AG20443 (cell line): ENCODE measurements around the gene RBFOX2.
"Not testable (repeated sequence)": the region's sequence is repeated elsewhere in the genome, so short reads cannot be mapped to it uniquely, and the experiment has no call there.

Experiments used
- DNase-seq: peaks from one replicate; pipeline ENCODE4 v3.0.0; 2012; ENCODE audit warnings: low spot score, mixed read lengths

The RBFOX2 gene

GRCh38 chr22:35830305-35830704 is 198.3 kb downstream of the RBFOX2 start:
- DNase-seq: no peak

GRCh38 chr22:35824256-35824655 is 204.4 kb downstream of the RBFOX2 start:
- DNase-seq: no peak

GRCh38 chr22:35821654-35822053 is 207.0 kb downstream of the RBFOX2 start:
- DNase-seq: no peak

- DNase-seq: no peak
Observed at GRCh38 chr22:35819421-35819820, 209.2 kb downstream of the RBFOX2 start.

GRCh38 chr22:35818897-35819296 is 209.7 kb downstream of the RBFOX2 start:
- no peak for DNase-seq

- no peak for DNase-seq
Observed at GRCh38 chr22:35812600-35812999, 216.0 kb downstream of the RBFOX2 start.

GRCh38 chr22:35811670-35812069 is 217.0 kb downstream of the RBFOX2 start:
- no peak for DNase-seq

GRCh38 chr22:35809816-35810215 is 218.8 kb downstream of the RBFOX2 start:
- no peak for DNase-seq

GRCh38 chr22:35808377-35808776 is 220.2 kb downstream of the RBFOX2 start:
- DNase-seq: no peak

GRCh38 chr22:35806668-35807067 is 222.0 kb downstream of the RBFOX2 start:
- not testable (repeated sequence) for DNase-seq

GRCh38 chr22:35805466-35805865 is 223.2 kb downstream of the RBFOX2 start:
- DNase-seq: no peak

GRCh38 chr22:35804421-35804820 is 224.2 kb downstream of the RBFOX2 start:
- DNase-seq: no peak

- no peak for DNase-seq
Observed at GRCh38 chr22:35802885-35803284, 225.7 kb downstream of the RBFOX2 start.

GRCh38 chr22:35801301-35801700 is 227.3 kb downstream of the RBFOX2 start:
- not testable (repeated sequence) for DNase-seq

- no peak for DNase-seq
Observed at GRCh38 chr22:35799150-35799549, 229.5 kb downstream of the RBFOX2 start.

- DNase-seq: no peak
Observed at GRCh38 chr22:35797411-35797810, 231.2 kb downstream of the RBFOX2 start.

- no peak for DNase-seq
Observed at GRCh38 chr22:35795476-35795875, 233.1 kb downstream of the RBFOX2 start.

GRCh38 chr22:35792506-35792905 is 236.1 kb downstream of the RBFOX2 start:
- DNase-seq: no peak

- not testable (repeated sequence) for DNase-seq
Observed at GRCh38 chr22:35791788-35792187, 236.8 kb downstream of the RBFOX2 start.

GRCh38 chr22:35785181-35785923 is 243.3 kb downstream of the RBFOX2 start:
- peak; percentile 34 for DNase-seq

GRCh38 chr22:35784633-35785032 is 244.0 kb downstream of the RBFOX2 start:
- no peak for DNase-seq

GRCh38 chr22:35783943-35784614 is 244.5 kb downstream of the RBFOX2 start:
- DNase-seq: peak; percentile 77

GRCh38 chr22:35782504-35782903 is 246.1 kb downstream of the RBFOX2 start:
- no peak for DNase-seq

- DNase-seq: no peak
Observed at GRCh38 chr22:35781898-35782297, 246.7 kb downstream of the RBFOX2 start.
